MCF 10A (cell line): ENCODE measurements around the gene AGMO. TPM values are rescaled to one million over a fixed set of nuclear protein-coding genes. Genes with fewer than 3 reads are reported as not detected.

ENCODE experiments used
- BruUV-seq: library from RNA; stranded (reverse); fragments of 400-500 nt; replicated peaks from 2 replicates; lab custom pipeline; 2021; lab: Mats Ljungman, UMichigan
- CTCF ChIA-PET: fragments of 300-600 bp; sonication (Branson Sonifier 250); formaldehyde crosslinking; extraction: SDS; loops from one replicate; lab custom pipeline; 2021; ENCODE audit warnings: antibody characterized with exemption, inconsistent platforms; lab: Yijun Ruan, JAX
- POLR2A ChIA-PET: fragments of 300-600, 350-650 bp; sonication (Branson Sonifier 250); formaldehyde crosslinking; extraction: SDS; loops from one replicate; lab custom pipeline; 2020; ENCODE audit warnings: antibody characterized with exemption, inconsistent platforms; lab: Yijun Ruan, JAX
- DNase-seq: peaks from one replicate; pipeline ENCODE4 v3.0.0-alpha.2; 2018; ENCODE audit not compliant: unreplicated experiment
- H3K27ac Mint-ChIP-seq: one replicate; pipeline ENCODE4 v1.8.0; 2022; ENCODE audit warnings: mild to moderate bottlenecking, low read depth, mixed read lengths; ENCODE audit not compliant: unreplicated experiment
- H3K27me3 Mint-ChIP-seq: one replicate; pipeline ENCODE4 v1.8.0; 2022; ENCODE audit warnings: mixed read lengths; ENCODE audit not compliant: insufficient read depth, unreplicated experiment
- H3K36me3 Mint-ChIP-seq: one replicate; pipeline ENCODE4 v1.8.0; 2022; ENCODE audit warnings: mild to moderate bottlenecking, moderate library complexity, mixed read lengths; ENCODE audit not compliant: insufficient read depth, unreplicated experiment
- H3K4me1 Mint-ChIP-seq: one replicate; pipeline ENCODE4 v1.8.0; 2022; ENCODE audit warnings: mixed read lengths; ENCODE audit not compliant: insufficient read depth, unreplicated experiment
- H3K4me3 Mint-ChIP-seq: one replicate; pipeline ENCODE4 v1.8.0; 2022; ENCODE audit warnings: mild to moderate bottlenecking, moderate library complexity, mixed read lengths; ENCODE audit not compliant: unreplicated experiment
- H3K9me3 Mint-ChIP-seq: one replicate; pipeline ENCODE4 v1.8.0; 2022; ENCODE audit warnings: mixed read lengths; ENCODE audit not compliant: unreplicated experiment
- intact Hi-C: fragments of 100-400 bp; cut with micrococcal nuclease; formaldehyde crosslinking; loops from 2 replicates; pipeline ENCODE4 v1.14.1; 2022
- total RNA-seq: library from RNA; stranded (reverse); gene quantifications from 2 replicates; pipeline ENCODE4 v1.2.3, GENCODE V29; 2022
- TF ChIP-seq, protein P1 (sequence below): fragments of 200-600 bp; IDR thresholded peaks from one replicate; pipeline ENCODE4 v1.8.0; 2022; ENCODE audit warnings: antibody characterized with exemption, mild to moderate bottlenecking; ENCODE audit not compliant: unreplicated experiment

The AGMO gene
- total RNA-seq, 1 experiment from 2014 or later: not detected

DNA sequence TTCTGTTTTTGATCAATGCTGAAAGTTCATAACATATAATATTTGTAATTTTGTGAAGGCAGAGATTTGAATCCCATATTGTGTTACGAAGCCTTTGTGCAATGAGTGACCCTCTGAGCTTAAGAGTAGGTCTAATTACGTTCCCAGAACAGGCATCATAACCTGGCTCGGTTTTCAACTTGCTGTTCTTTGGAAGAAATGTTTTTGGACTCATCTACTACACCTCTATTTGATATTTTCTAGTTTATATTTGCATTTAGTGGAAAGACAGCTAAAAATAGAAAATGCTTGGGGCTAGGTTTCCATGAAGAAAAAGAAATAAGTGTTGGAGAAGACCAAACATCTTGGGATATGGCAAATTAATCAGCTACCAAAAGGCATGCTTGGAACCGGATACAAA, 234.8 kb downstream of the AGMO start:
- intact Hi-C loops: loop anchor here (10.0 kb wide), 1 partner anchor 238 kb away; the partner anchor contains the start of gene AGMO
- no peaks in the 10 kb centered on the region for H3K36me3 Mint-ChIP-seq
- no TSS peak for BruUV-seq
- TF ChIP-seq, protein P1, sequence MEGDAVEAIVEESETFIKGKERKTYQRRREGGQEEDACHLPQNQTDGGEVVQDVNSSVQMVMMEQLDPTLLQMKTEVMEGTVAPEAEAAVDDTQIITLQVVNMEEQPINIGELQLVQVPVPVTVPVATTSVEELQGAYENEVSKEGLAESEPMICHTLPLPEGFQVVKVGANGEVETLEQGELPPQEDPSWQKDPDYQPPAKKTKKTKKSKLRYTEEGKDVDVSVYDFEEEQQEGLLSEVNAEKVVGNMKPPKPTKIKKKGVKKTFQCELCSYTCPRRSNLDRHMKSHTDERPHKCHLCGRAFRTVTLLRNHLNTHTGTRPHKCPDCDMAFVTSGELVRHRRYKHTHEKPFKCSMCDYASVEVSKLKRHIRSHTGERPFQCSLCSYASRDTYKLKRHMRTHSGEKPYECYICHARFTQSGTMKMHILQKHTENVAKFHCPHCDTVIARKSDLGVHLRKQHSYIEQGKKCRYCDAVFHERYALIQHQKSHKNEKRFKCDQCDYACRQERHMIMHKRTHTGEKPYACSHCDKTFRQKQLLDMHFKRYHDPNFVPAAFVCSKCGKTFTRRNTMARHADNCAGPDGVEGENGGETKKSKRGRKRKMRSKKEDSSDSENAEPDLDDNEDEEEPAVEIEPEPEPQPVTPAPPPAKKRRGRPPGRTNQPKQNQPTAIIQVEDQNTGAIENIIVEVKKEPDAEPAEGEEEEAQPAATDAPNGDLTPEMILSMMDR: no peak
- ChIA-PET CTCF (interaction anchor here (0.6 to 2.9 kb wide), 14 partner anchors 9 to 751 kb away, joined by 3 to 21 read pairs (median 4); no protein-coding TSS in a partner anchor), POLR2A (no interaction called here)
- no peak for DNase-seq
- no peak overlapping the region for H3K4me3 Mint-ChIP-seq
- no peaks in the 10 kb centered on the region for H3K9me3 Mint-ChIP-seq
- no peaks in the 10 kb centered on the region for H3K4me1 Mint-ChIP-seq
- H3K27ac Mint-ChIP-seq: no peak overlapping the region
- peaks cover 61% of the 10 kb centered on the region for H3K27me3 Mint-ChIP-seq

DNA sequence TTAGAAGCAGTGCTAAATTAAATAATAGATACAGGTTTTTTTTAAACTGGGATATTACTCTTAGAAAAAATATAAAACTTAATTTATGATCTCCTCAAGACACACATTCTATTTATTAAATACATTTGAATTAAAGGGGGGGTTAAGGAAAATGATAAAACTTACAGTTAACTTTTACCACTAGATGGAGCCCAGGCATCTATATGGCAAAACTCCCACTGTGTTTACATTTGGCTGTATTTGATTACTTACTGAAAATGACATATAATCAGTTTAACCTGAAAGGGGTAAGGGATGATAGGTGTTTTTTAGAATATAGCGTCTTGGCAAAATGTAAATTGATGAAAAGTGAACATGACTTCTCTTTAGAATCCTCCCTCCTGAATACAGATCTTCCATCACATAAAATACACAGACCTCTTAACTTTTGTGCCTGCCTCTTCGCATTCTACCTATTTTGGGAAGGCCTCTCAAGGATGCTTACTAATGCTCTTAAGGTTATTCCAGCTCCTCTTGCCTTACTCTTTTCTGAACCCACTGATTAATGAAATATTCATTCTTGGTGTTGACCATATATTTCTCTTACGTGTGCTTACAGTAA, 235.7 kb downstream of the AGMO start:
- H3K4me1 Mint-ChIP-seq: no peaks in the 10 kb centered on the region
- TF ChIP-seq, protein P1: peak; percentile 39
- intact Hi-C loops: loop anchor here (1.0 to 10.0 kb wide), 3 partner anchors 239 to 745 kb away; partner anchors contain the start of gene AGMO
- CTCF ChIA-PET: interaction anchor here (0.6 to 2.9 kb wide), 14 partner anchors 8 to 752 kb away, joined by 3 to 21 read pairs (median 4); no protein-coding TSS in a partner anchor
- no peaks in the 10 kb centered on the region for H3K9me3 Mint-ChIP-seq
- H3K27me3 Mint-ChIP-seq: peaks cover 60% of the 10 kb centered on the region
- no TSS peak for BruUV-seq
- POLR2A ChIA-PET: no interaction called here
- peak; percentile 24 for DNase-seq
- H3K36me3 Mint-ChIP-seq: no peaks in the 10 kb centered on the region
- H3K4me3 Mint-ChIP-seq: no peak overlapping the region
- H3K27ac Mint-ChIP-seq: no peak overlapping the region

DNA sequence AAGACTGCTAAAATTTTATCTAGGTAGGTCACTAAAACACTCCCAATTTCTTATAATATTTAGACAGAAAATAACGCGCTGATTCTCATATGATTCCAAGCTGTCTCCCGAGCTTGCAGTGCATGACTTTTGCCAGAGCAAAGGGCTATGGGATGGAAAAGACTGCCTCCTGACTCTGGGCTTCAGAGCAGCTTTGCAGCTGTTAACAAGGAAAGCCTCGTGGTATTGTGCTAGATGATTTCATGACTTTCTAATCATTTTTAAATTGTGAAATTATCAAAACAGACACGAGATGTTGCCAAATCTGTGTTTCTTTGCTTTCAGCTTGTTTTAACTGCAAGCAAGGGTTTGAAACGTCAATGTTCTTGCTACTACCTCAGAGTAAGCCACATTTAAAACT, 238.3 kb downstream of the AGMO start:
- TF ChIP-seq, protein P1: no peak
- no peak for DNase-seq
- no TSS peak for BruUV-seq
- intact Hi-C loops: loop anchor here (10.0 kb wide), 1 partner anchor 241 kb away; the partner anchor contains the start of gene AGMO
- no peak overlapping the region for H3K27ac Mint-ChIP-seq
- no peak overlapping the region for H3K4me3 Mint-ChIP-seq
- ChIA-PET CTCF (interaction anchor here (0.6 to 1.4 kb wide), 2 partner anchors 21 to 751 kb away, joined by 3 read pairs; no protein-coding TSS in a partner anchor), POLR2A (interaction anchor here (0.6 kb wide), 1 partner anchor 1132 kb away, joined by 3 read pairs; no protein-coding TSS in a partner anchor)
- H3K4me1 Mint-ChIP-seq: no peaks in the 10 kb centered on the region
- H3K9me3 Mint-ChIP-seq: no peaks in the 10 kb centered on the region
- no peaks in the 10 kb centered on the region for H3K36me3 Mint-ChIP-seq
- peaks cover 43% of the 10 kb centered on the region for H3K27me3 Mint-ChIP-seq

DNA sequence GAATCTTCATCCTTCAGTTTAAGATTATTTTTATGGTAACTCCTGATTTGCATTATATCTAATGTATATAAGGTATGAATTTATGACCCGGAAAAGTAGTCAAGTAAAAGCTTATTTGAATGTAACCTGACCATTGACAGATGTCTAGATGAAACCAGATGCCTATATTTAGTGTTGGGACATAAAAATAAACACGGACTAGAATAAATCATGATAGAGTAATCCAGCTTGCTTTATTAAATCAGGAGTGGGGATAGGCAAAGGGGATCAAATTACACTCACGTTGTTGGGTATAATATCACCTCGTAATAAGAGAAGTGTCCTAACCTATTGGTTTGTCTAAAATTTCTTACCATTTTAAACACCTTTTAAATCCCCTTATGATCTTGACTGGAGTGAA, 244.6 kb downstream of the AGMO start:
- Mint-ChIP-seq H3K27ac (no peak overlapping the region), H3K36me3 (no peaks in the 10 kb centered on the region), H3K4me3 (no peak overlapping the region), H3K27me3 (peaks cover 31% of the 10 kb centered on the region), H3K9me3 (no peaks in the 10 kb centered on the region), H3K4me1 (no peaks in the 10 kb centered on the region)
- ChIA-PET CTCF (interaction anchor here (0.5 kb wide), 1 partner anchor 488 kb away, joined by 3 read pairs; no protein-coding TSS in a partner anchor), POLR2A (no interaction called here)
- no TSS peak for BruUV-seq
- no peak for DNase-seq
- intact Hi-C loops: no loop called here
- TF ChIP-seq, protein P1: no peak
